HEK293 (cell line): ENCODE results near the gene PIWIL1.

Experiments
- CTCF ChIA-PET: fragments of 350-600 bp; formaldehyde crosslinking; extraction: SDS; loops from one replicate; lab custom pipeline; 2021; ENCODE audit warnings: antibody characterized with exemption; lab: Yijun Ruan, JAX
- POLR2A ChIA-PET: fragments of 300-600 bp; formaldehyde crosslinking; extraction: SDS; loops from one replicate; lab custom pipeline; 2020; ENCODE audit warnings: antibody characterized with exemption, inconsistent platforms; lab: Yijun Ruan, JAX
- H3K27ac ChIP-seq: fragments of 200-500 bp; sonication (Bioruptor generic); 2 replicates; pipeline ENCODE4 v1.5.1; 2014; ENCODE audit warnings: low read depth, low read length, control low read depth, inconsistent platforms; ENCODE audit errors: extremely low read depth
- H3K36me3 ChIP-seq, 2 experiments: fragments of 200-500 bp in 1 of 2; sonication (Bioruptor generic) in 1 of 2; 1 replicate in 1 of 2; 2 replicates in 1 of 2; pipeline ENCODE4 v1.5.1; 2014 to 2017; ENCODE audit warnings: inconsistent platforms in 2 of 2, low read length in 2 of 2; ENCODE audit not compliant: control insufficient read depth in 2 of 2, insufficient read depth in 1 of 2
- H3K4me1 ChIP-seq: fragments of 200-500 bp; sonication (Bioruptor generic); 2 replicates; pipeline ENCODE4 v1.5.1; 2014; ENCODE audit warnings: mild to moderate bottlenecking, low read length, inconsistent platforms; ENCODE audit not compliant: control insufficient read depth, insufficient read depth
- H3K4me3 ChIP-seq: 2 replicates; pipeline ENCODE4 v1.5.1; 2011; ENCODE audit warnings: low read depth, mild to moderate bottlenecking, control low read depth, low read length, moderate library complexity
- H3K9me3 ChIP-seq: fragments of 200-500 bp; sonication (Bioruptor generic); 2 replicates; pipeline ENCODE4 v1.5.1; 2014; ENCODE audit warnings: low read depth, low read length, inconsistent platforms; ENCODE audit not compliant: control insufficient read depth, insufficient read depth
- GLI4 ChIP-seq: fragments of 450-650 bp; formaldehyde crosslinking; IDR thresholded peaks from 2 replicates; pipeline ENCODE4 v1.5.1; 2016; ENCODE audit warnings: missing biosample characterization, missing genetic modification characterization
- HOXA7 ChIP-seq: sonication (generic); formaldehyde crosslinking; IDR thresholded peaks from 2 replicates; pipeline ENCODE4 v1.8.1; 2022; ENCODE audit warnings: missing genetic modification reagents, borderline replicate concordance
- IKZF3 ChIP-seq: fragments of 450-650 bp; IDR thresholded peaks from 2 replicates; pipeline ENCODE4 v1.5.0; 2018; ENCODE audit warnings: missing biosample characterization, mild to moderate bottlenecking, missing genetic modification characterization, moderate library complexity
- PRDM2 ChIP-seq: fragments of 450-650 bp; formaldehyde crosslinking; IDR thresholded peaks from 2 replicates; pipeline ENCODE4 v1.5.1; 2016; ENCODE audit warnings: missing biosample characterization, missing genetic modification characterization, borderline replicate concordance
- SP3 ChIP-seq: fragments of 450-650 bp; formaldehyde crosslinking; IDR thresholded peaks from 2 replicates; pipeline ENCODE4 v1.5.1; 2016; ENCODE audit warnings: missing biosample characterization, missing genetic modification characterization
- TSHZ1 ChIP-seq: fragments of 450-650 bp; formaldehyde crosslinking; IDR thresholded peaks from 2 replicates; pipeline ENCODE4 v1.5.1; 2016; ENCODE audit warnings: missing biosample characterization, missing genetic modification characterization, borderline replicate concordance
- ZNF19 ChIP-seq: fragments of 450-650 bp; formaldehyde crosslinking; IDR thresholded peaks from 2 replicates; pipeline ENCODE4; 2016; ENCODE audit warnings: missing biosample characterization, missing genetic modification characterization, low read depth
- ZNF2 ChIP-seq: fragments of 450-650 bp; formaldehyde crosslinking; IDR thresholded peaks from 2 replicates; pipeline ENCODE4 v1.5.1; 2016; ENCODE audit warnings: missing biosample characterization, missing genetic modification characterization
- ZNF274 ChIP-seq, 2 experiments: fragments of 200-500 bp in 1 of 2; fragments of 450-650 bp in 1 of 2; sonication (Bioruptor generic) in 1 of 2; formaldehyde crosslinking in 1 of 2; IDR thresholded peaks; 2 replicates each; pipeline versions ENCODE4 v1.5.1 to v1.6.1; 2014 to 2016; ENCODE audit warnings: borderline replicate concordance in 1 of 2, inconsistent platforms in 1 of 2, low read length in 1 of 2, missing biosample characterization in 1 of 2, missing genetic modification characterization in 1 of 2
- ZNF280D ChIP-seq: fragments of 450-650 bp; formaldehyde crosslinking; IDR thresholded peaks from 2 replicates; pipeline ENCODE4 v1.5.1; 2016; ENCODE audit warnings: missing biosample characterization, missing genetic modification characterization
- ZNF473 ChIP-seq: fragments of 450-650 bp; formaldehyde crosslinking; IDR thresholded peaks from 2 replicates; pipeline ENCODE4 v1.5.1; 2017; ENCODE audit warnings: missing biosample characterization, missing genetic modification characterization
- ZNF544 ChIP-seq: fragments of 450-650 bp; formaldehyde crosslinking; IDR thresholded peaks from 2 replicates; pipeline ENCODE4 v1.5.0; 2017; ENCODE audit warnings: missing biosample characterization, missing genetic modification characterization
- ZNF623 ChIP-seq: fragments of 450-650 bp; formaldehyde crosslinking; IDR thresholded peaks from 2 replicates; pipeline ENCODE4 v1.5.1; 2016; ENCODE audit warnings: missing biosample characterization, missing genetic modification characterization
- ZNF792 ChIP-seq: fragments of 450-650 bp; formaldehyde crosslinking; IDR thresholded peaks from 2 replicates; pipeline ENCODE4 v1.5.1; 2016; ENCODE audit warnings: missing biosample characterization, missing genetic modification characterization
- ZSCAN18 ChIP-seq: fragments of 450-650 bp; formaldehyde crosslinking; IDR thresholded peaks from 2 replicates; pipeline ENCODE4 v1.5.1; 2016; ENCODE audit warnings: missing biosample characterization, missing genetic modification characterization

Gene PIWIL1

GRCh38 chr12:130375296-130376287, 37.9 kb downstream of the PIWIL1 start (continued):
- TF ChIP-seq TSHZ1 = no peak

GRCh38 chr12:130382818-130383217, 45.1 kb downstream of the PIWIL1 start:
- Histone ChIP-seq H3K4me1 (no peaks in the 10 kb centered on the region), H3K4me3 (no peak overlapping the region), H3K36me3 (no peaks in the 10 kb centered on the region), H3K9me3 (no peaks in the 10 kb centered on the region), H3K27ac (no peak overlapping the region)
- ChIA-PET CTCF (interaction anchor here (0.8 kb wide), 1 partner anchor 341 kb away, joined by 3 read pairs; no protein-coding TSS in a partner anchor), POLR2A (no interaction called here)
- no peak for TF ChIP-seq SP3
- TF ChIP-seq ZNF473 (tag by site-specific recombination) = no peak
- TF ChIP-seq ZNF623 (tag by site-specific recombination) = no peak
- no peak for TF ChIP-seq GLI4 (tag by site-specific recombination)
- TF ChIP-seq ZNF544 (tag by site-specific recombination) = no peak
- TF ChIP-seq ZNF2 (tag by site-specific recombination) = no peak
- no peak for TF ChIP-seq ZNF792 (tag by site-specific recombination)

GRCh38 chr12:130384234-130384633, 46.5 kb downstream of the PIWIL1 start:
- Histone ChIP-seq H3K4me3 (no peak overlapping the region), H3K36me3 (no peaks in the 10 kb centered on the region), H3K27ac (no peak overlapping the region), H3K9me3 (no peaks in the 10 kb centered on the region), H3K4me1 (no peaks in the 10 kb centered on the region)
- CTCF ChIA-PET = no interaction called here
- POLR2A ChIA-PET = no interaction called here
- TF ChIP-seq ZNF274 (IDR thresholded peaks at IDR 0.05; ENCODE audit: low read length) (no peak), ZNF274 (tag by site-specific recombination; IDR thresholded peaks at IDR 0.05; ENCODE audit: borderline replicate concordance) (no peak), PRDM2 (no peak), ZSCAN18 (tag by site-specific recombination) (no peak), ZNF19 (tag by site-specific recombination) (no peak), IKZF3 (no peak), HOXA7 (CRISPR knock-in tag) (no peak), ZNF280D (tag by site-specific recombination) (no peak)
